ENCODE results near the gene GNAO1. TPM values are rescaled to one million over a fixed set of nuclear protein-coding genes. Genes with fewer than 3 reads are reported as not detected.

Gene GNAO1
- polyA plus RNA-seq, 1 of the 3 experiments (the other 2 are of a cell fraction) = 0.30 TPM

GRCh38 chr16:56289862-56290261, 98.6 kb downstream of the GNAO1 start:
- H3F3A ChIP-seq (replicated peaks; ENCODE audit: insufficient read depth) = no peaks in the 10 kb centered on the region
- no peak overlapping the region for H3K9ac ChIP-seq
- H3K4me1 ChIP-seq (ENCODE audit: control insufficient read depth in 1 of 2, insufficient read depth in 2 of 2, low read depth in 1 of 2, low read length in 1 of 2) = peaks cover 0 to 15% of the 10 kb centered on the region in 2 experiments; a peak in 2 of 4 replicates
- H3K9me3 ChIP-seq = no peaks in the 10 kb centered on the region
- POLR2A ChIA-PET = no interaction called here
- DNase-seq = no peak
- H3K4me3 ChIP-seq (ENCODE audit: low read depth in 2 of 2, low read length in 1 of 2) = no peak overlapping the region
- TF ChIP-seq USF1 (IDR thresholded peaks at IDR 0.05; ENCODE audit: borderline replicate concordance, low read depth) (no peak), NFIC (IDR thresholded peaks at IDR 0.05; ENCODE audit: borderline replicate concordance) (no peak), SIN3A (IDR thresholded peaks at IDR 0.05; ENCODE audit: borderline replicate concordance, low read depth, low read length) (no peak)
- H3K4me2 ChIP-seq = no peak overlapping the region
- CTCF ChIA-PET = interaction anchor here (1.2 kb wide), 1 partner anchor 9 kb away, joined by 3 read pairs; no protein-coding TSS in a partner anchor
- no peaks in the 10 kb centered on the region for H4K20me1 ChIP-seq (ENCODE audit: insufficient read depth)
- 47% methylated on average over 4 of the region's 4 CpGs for WGBS (ENCODE audit: low lambda C conversion rate)
- H3K9me2 ChIP-seq = no peaks in the 10 kb centered on the region
- no peaks in the 10 kb centered on the region for H3K79me2 ChIP-seq (ENCODE audit: insufficient read depth)
- H3K27me3 ChIP-seq (ENCODE audit: insufficient read depth) = no peaks in the 10 kb centered on the region
- H3K36me3 ChIP-seq (replicated peaks in 1 of 2; ENCODE audit: control insufficient read depth in 1 of 2, insufficient read depth in 2 of 2, low read length in 1 of 2) = no peaks in the 10 kb centered on the region
- H2AFZ ChIP-seq (ENCODE audit: low read depth) = no peak overlapping the region
- H3K27ac ChIP-seq (ENCODE audit: low read depth in 2 of 2, low read length in 1 of 2) = no peak overlapping the region; a peak in 1 of 4 replicates

- no peaks in the 10 kb centered on the region for H3K9me2 ChIP-seq
- no peaks in the 10 kb centered on the region for H3K36me3 ChIP-seq (replicated peaks in 1 of 2; ENCODE audit: control insufficient read depth in 1 of 2, insufficient read depth in 2 of 2, low read length in 1 of 2)
- no peaks in the 10 kb centered on the region; the same call in 1 of the 2 replicates for H3K27me3 ChIP-seq (ENCODE audit: insufficient read depth)
- no peak for DNase-seq
- no peak overlapping the region for H2AFZ ChIP-seq (ENCODE audit: low read depth)
- H3K4me3 ChIP-seq (ENCODE audit: low read depth in 2 of 2, low read length in 1 of 2) = no peak overlapping the region
- no peaks in the 10 kb centered on the region for H3K9me3 ChIP-seq
- no peak overlapping the region for H3K9ac ChIP-seq
- CTCF ChIA-PET = interaction anchor here (0.7 to 1.5 kb wide), 3 partner anchors 14 to 25 kb away, joined by 3 to 4 read pairs (median 4); no protein-coding TSS in a partner anchor
- H3K4me1 ChIP-seq (ENCODE audit: control insufficient read depth in 1 of 2, insufficient read depth in 2 of 2, low read depth in 1 of 2, low read length in 1 of 2) = peaks cover 0 to 40% of the 10 kb centered on the region in 2 experiments; a peak in 2 of 4 replicates
- no peak overlapping the region for H3K27ac ChIP-seq (ENCODE audit: low read depth in 2 of 2, low read length in 1 of 2)
- no peaks in the 10 kb centered on the region for H4K20me1 ChIP-seq (ENCODE audit: insufficient read depth)
- TF ChIP-seq TAF1 (IDR thresholded peaks at IDR 0.05; ENCODE audit: borderline replicate concordance, low read depth, low read length) (no peak), USF1 (IDR thresholded peaks at IDR 0.05; ENCODE audit: borderline replicate concordance, low read depth) (no peak), ZBTB33 (IDR thresholded peaks at IDR 0.05; ENCODE audit: borderline replicate concordance, low read depth) (no peak)
- no peaks in the 10 kb centered on the region for H3K79me2 ChIP-seq (ENCODE audit: insufficient read depth)
- POLR2A ChIA-PET = no interaction called here
- H3F3A ChIP-seq (replicated peaks; ENCODE audit: insufficient read depth) = no peaks in the 10 kb centered on the region
- 71% methylated on average over 4 of the region's 5 CpGs for WGBS (ENCODE audit: low lambda C conversion rate)
- H3K4me2 ChIP-seq = no peak overlapping the region
Observed at GRCh38 chr16:56294014-56294413, 102.7 kb downstream of the GNAO1 start.

DNA sequence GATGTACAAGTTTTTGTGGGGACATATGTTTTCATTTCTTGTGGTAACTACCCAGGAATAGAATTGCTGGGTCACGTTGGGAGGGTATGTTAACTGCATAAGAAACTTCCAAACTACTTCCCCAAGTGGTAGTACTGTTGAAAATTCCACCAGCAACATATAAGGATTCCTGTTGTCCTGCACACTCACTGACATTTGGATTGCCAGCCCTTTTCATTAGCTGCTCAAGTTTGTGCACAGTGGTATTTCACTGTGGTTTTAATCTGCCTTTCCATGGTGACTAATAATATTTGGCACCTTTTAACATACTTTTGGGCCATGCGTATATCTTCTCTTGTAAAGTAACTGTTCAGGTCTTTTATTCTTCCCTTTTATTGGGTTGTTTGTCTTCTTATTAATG, 103.3 kb downstream of the GNAO1 start:
- no peak overlapping the region for H3K4me2 ChIP-seq
- H3K79me2 ChIP-seq (ENCODE audit: insufficient read depth) = no peaks in the 10 kb centered on the region
- 36% methylated on average over 2 of the region's 2 CpGs for WGBS (ENCODE audit: low lambda C conversion rate)
- H3K27ac ChIP-seq (ENCODE audit: low read depth in 2 of 2, low read length in 1 of 2) = no peak overlapping the region; a peak in 1 of 4 replicates
- CTCF ChIA-PET = interaction anchor here (1.5 kb wide), 1 partner anchor 24 kb away, joined by 4 read pairs; no protein-coding TSS in a partner anchor
- POLR2A ChIA-PET = no interaction called here
- H3K9me3 ChIP-seq = no peaks in the 10 kb centered on the region
- H2AFZ ChIP-seq (ENCODE audit: low read depth) = no peak overlapping the region
- H3K9me2 ChIP-seq = no peaks in the 10 kb centered on the region
- TF ChIP-seq USF1 (IDR thresholded peaks at IDR 0.05; ENCODE audit: borderline replicate concordance, low read depth) (no peak), NFIC (IDR thresholded peaks at IDR 0.05; ENCODE audit: borderline replicate concordance) (no peak), RCOR1 (IDR thresholded peaks at IDR 0.05; ENCODE audit: low read length) (no peak), MXI1 (IDR thresholded peaks at IDR 0.05; ENCODE audit: low read depth, low read length) (no peak), REST (IDR thresholded peaks at IDR 0.05; ENCODE audit: low read depth, low read length) (no peak), SMC3 (IDR thresholded peaks at IDR 0.05; ENCODE audit: low read depth, low read length) (no peak), MEF2A (IDR thresholded peaks at IDR 0.05; ENCODE audit: borderline replicate concordance, low read depth) (no peak)
- H3K27me3 ChIP-seq (ENCODE audit: insufficient read depth) = no peaks in the 10 kb centered on the region; the same call in 1 of the 2 replicates
- H3K36me3 ChIP-seq (replicated peaks in 1 of 2; ENCODE audit: control insufficient read depth in 1 of 2, insufficient read depth in 2 of 2, low read length in 1 of 2) = no peaks in the 10 kb centered on the region
- DNase-seq = no peak
- H3K9ac ChIP-seq = no peak overlapping the region
- no peaks in the 10 kb centered on the region for H4K20me1 ChIP-seq (ENCODE audit: insufficient read depth)
- H3F3A ChIP-seq (replicated peaks; ENCODE audit: insufficient read depth) = no peaks in the 10 kb centered on the region
- no peak overlapping the region for H3K4me3 ChIP-seq (ENCODE audit: low read depth in 2 of 2, low read length in 1 of 2)
- H3K4me1 ChIP-seq (ENCODE audit: control insufficient read depth in 1 of 2, insufficient read depth in 2 of 2, low read depth in 1 of 2, low read length in 1 of 2) = peaks cover 0 to 42% of the 10 kb centered on the region in 2 experiments; a peak in 2 of 4 replicates
